OCI-LY7 (cell line): ENCODE measurements around the gene CRHR2.

Experiments used
- EZH2phosphoT487 ChIP-seq: fragments of 200-600 bp; sonication (generic); IDR thresholded peaks from 2 replicates; pipeline ENCODE4 v1.6.1; 2018; ENCODE audit warnings: low read depth, borderline replicate concordance, mild to moderate bottlenecking, mixed run types, antibody characterized with exemption, low read length, moderate library complexity, mixed read lengths
- TF ChIP-seq, protein P1 (sequence below): fragments of 200-600 bp; sonication (generic); conservative IDR thresholded peaks from 2 replicates; pipeline ENCODE4 v1.5.1; 2014; ENCODE audit warnings: mild to moderate bottlenecking, antibody characterized with exemption, low read length, moderate library complexity, mixed read lengths

GRCh38 chr7:30682212-30683083 lies at the start of gene CRHR2:
- TF ChIP-seq, protein P1, sequence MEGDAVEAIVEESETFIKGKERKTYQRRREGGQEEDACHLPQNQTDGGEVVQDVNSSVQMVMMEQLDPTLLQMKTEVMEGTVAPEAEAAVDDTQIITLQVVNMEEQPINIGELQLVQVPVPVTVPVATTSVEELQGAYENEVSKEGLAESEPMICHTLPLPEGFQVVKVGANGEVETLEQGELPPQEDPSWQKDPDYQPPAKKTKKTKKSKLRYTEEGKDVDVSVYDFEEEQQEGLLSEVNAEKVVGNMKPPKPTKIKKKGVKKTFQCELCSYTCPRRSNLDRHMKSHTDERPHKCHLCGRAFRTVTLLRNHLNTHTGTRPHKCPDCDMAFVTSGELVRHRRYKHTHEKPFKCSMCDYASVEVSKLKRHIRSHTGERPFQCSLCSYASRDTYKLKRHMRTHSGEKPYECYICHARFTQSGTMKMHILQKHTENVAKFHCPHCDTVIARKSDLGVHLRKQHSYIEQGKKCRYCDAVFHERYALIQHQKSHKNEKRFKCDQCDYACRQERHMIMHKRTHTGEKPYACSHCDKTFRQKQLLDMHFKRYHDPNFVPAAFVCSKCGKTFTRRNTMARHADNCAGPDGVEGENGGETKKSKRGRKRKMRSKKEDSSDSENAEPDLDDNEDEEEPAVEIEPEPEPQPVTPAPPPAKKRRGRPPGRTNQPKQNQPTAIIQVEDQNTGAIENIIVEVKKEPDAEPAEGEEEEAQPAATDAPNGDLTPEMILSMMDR, result peak; percentile 46
- no peak for TF ChIP-seq EZH2phosphoT487
